Vagina (tissue), 2 donors: ENCODE data around the gene ALAD.

ENCODE experiments used
- CTCF ChIP-seq, 3 experiments: fragments of 450-650 bp in 2 of 3; fragments of 200-600 bp in 1 of 3; sonication (generic) in 1 of 3; IDR thresholded peaks; one replicate each; pipeline ENCODE4 v1.5.1; 2017 to 2019; ENCODE audit warnings: antibody characterized with exemption in 3 of 3, mild to moderate bottlenecking in 2 of 3, moderate library complexity in 2 of 3
- POLR2A ChIP-seq, 2 donors: fragments of 450-650 bp; IDR thresholded peaks; one replicate each; pipeline ENCODE4 v1.6.1; 2017; ENCODE audit warnings: antibody characterized with exemption in 2 of 2, mild to moderate bottlenecking in 2 of 2, moderate library complexity in 2 of 2

- TF ChIP-seq POLR2A (IDR thresholded peaks at IDR 0.05) (no peak), CTCF (IDR thresholded peaks at IDR 0.05) (no peak)
Measured at GRCh38 chr9:113341712-113342410, 59.2 kb downstream of the ALAD start.
